ENCODE measurements around the gene LTA. TPM values are rescaled to one million over a fixed set of nuclear protein-coding genes. Genes with fewer than 3 reads are reported as not detected.
"Not testable (repeated sequence)": the region's sequence is repeated elsewhere in the genome, so short reads cannot be mapped to it uniquely, and the experiment has no call there.

The LTA gene
- total and polyA plus RNA-seq, 4 donors, result 0.05 TPM; not detected in 3

- DNase-seq (ENCODE audit: low spot score), result no peak
- H3K4me3 ChIP-seq (ENCODE audit: low read depth in 1 of 3, low read length in 3 of 3), result no peak overlapping the region
- peaks cover 0 to 3% (median 0%) of the 10 kb centered on the region in 4 donors for H3K4me1 ChIP-seq (ENCODE audit: control insufficient read depth in 4 of 4, insufficient read depth in 4 of 4, low read length in 3 of 4)
- H3K27ac ChIP-seq (ENCODE audit: low read depth in 1 of 2, low read length in 2 of 2), result no peak overlapping the region
- H3K36me3 ChIP-seq (ENCODE audit: control insufficient read depth in 4 of 4, insufficient read depth in 3 of 4, low read depth in 1 of 4, low read length in 3 of 4), result no peaks in the 10 kb centered on the region
- TF ChIP-seq FOXA1 (IDR thresholded peaks at IDR 0.05), result no peak
- TF ChIP-seq SP1 (IDR thresholded peaks at IDR 0.05), result no peak
- TF ChIP-seq REST (IDR thresholded peaks at IDR 0.05), result no peak
- no peak for TF ChIP-seq ATF3 (IDR thresholded peaks at IDR 0.05)
- TF ChIP-seq MAX (IDR thresholded peaks at IDR 0.05), result no peak
- no peak for TF ChIP-seq GABPA (IDR thresholded peaks at IDR 0.05 in 1 of 2, conservative IDR thresholded peaks at IDR 0.05 in 1 of 2)
- TF ChIP-seq RAD21 (IDR thresholded peaks at IDR 0.05), result no peak
- no peak for TF ChIP-seq CTCF (IDR thresholded peaks at IDR 0.05; ENCODE audit: low read depth, low read length, missing input control)
- TF ChIP-seq FOXA2 (IDR thresholded peaks at IDR 0.05), result no peak
- TF ChIP-seq NR2F2 (IDR thresholded peaks at IDR 0.05), result no peak
- no peak for TF ChIP-seq YY1 (IDR thresholded peaks at IDR 0.05)
- H3K9me3 ChIP-seq (ENCODE audit: control insufficient read depth in 4 of 4, low read length in 3 of 4), result no peaks in the 10 kb centered on the region
- WGBS, result 62% methylated on average over 9 of the region's 9 CpGs
- no peaks in the 10 kb centered on the region for H3K27me3 ChIP-seq (ENCODE audit: control insufficient read depth in 4 of 4, insufficient read depth in 4 of 4, low read length in 3 of 4)
- no peak overlapping the region for H3K9ac ChIP-seq (ENCODE audit: low read depth in 1 of 2, low read length in 2 of 2)
Observed at GRCh38 chr6:31588871-31589650, 17.0 kb downstream of the LTA start.

- not testable (repeated sequence) for H3K27me3 ChIP-seq (ENCODE audit: control insufficient read depth in 4 of 4, insufficient read depth in 4 of 4, low read length in 3 of 4); H3K4me3 ChIP-seq (ENCODE audit: low read depth in 1 of 3, low read length in 3 of 3); H3K4me1 ChIP-seq (ENCODE audit: control insufficient read depth in 4 of 4, insufficient read depth in 4 of 4, low read length in 3 of 4); H3K9me3 ChIP-seq (ENCODE audit: control insufficient read depth in 4 of 4, low read length in 3 of 4); H3K9ac ChIP-seq (ENCODE audit: low read depth in 1 of 2, low read length in 2 of 2); H3K36me3 ChIP-seq (ENCODE audit: control insufficient read depth in 4 of 4, insufficient read depth in 3 of 4, low read depth in 1 of 4, low read length in 3 of 4); H3K27ac ChIP-seq (ENCODE audit: low read depth in 1 of 2, low read length in 2 of 2); DNase-seq (ENCODE audit: low spot score)
- WGBS, result 90% methylated on average over 5 of the region's 5 CpGs
Observed at GRCh38 chr6:31590691-31591090, 18.6 kb downstream of the LTA start.

GRCh38 chr6:31592396-31592771 is 20.3 kb downstream of the LTA start:
- Histone ChIP-seq H3K36me3 (ENCODE audit: control insufficient read depth in 4 of 4, insufficient read depth in 3 of 4, low read depth in 1 of 4, low read length in 3 of 4) (no peaks in the 10 kb centered on the region), H3K9ac (ENCODE audit: low read depth in 1 of 2, low read length in 2 of 2) (no peak overlapping the region), H3K4me3 (ENCODE audit: low read depth in 1 of 3, low read length in 3 of 3) (no peak overlapping the region), H3K4me1 (ENCODE audit: control insufficient read depth in 4 of 4, insufficient read depth in 4 of 4, low read length in 3 of 4) (peaks cover 0 to 3% (median 0%) of the 10 kb centered on the region in 4 donors), H3K27me3 (ENCODE audit: control insufficient read depth in 4 of 4, insufficient read depth in 4 of 4, low read length in 3 of 4) (no peaks in the 10 kb centered on the region), H3K9me3 (ENCODE audit: control insufficient read depth in 4 of 4, low read length in 3 of 4) (no peaks in the 10 kb centered on the region), H3K27ac (ENCODE audit: low read depth in 1 of 2, low read length in 2 of 2) (no peak overlapping the region)
- 90% methylated on average over 7 of the region's 7 CpGs for WGBS
- no peak for DNase-seq (ENCODE audit: low spot score)
- TF ChIP-seq HNF4G (IDR thresholded peaks at IDR 0.05) (no peak), SP1 (IDR thresholded peaks at IDR 0.05) (no peak), RAD21 (IDR thresholded peaks at IDR 0.05) (no peak), RXRA (IDR thresholded peaks at IDR 0.05) (no peak), ZBTB33 (IDR thresholded peaks at IDR 0.05) (no peak), JUND (IDR thresholded peaks at IDR 0.05) (no peak), ATF3 (IDR thresholded peaks at IDR 0.05) (no peak), MAX (IDR thresholded peaks at IDR 0.05) (no peak), YY1 (IDR thresholded peaks at IDR 0.05) (no peak), EGR1 (IDR thresholded peaks at IDR 0.05; ENCODE audit: low read depth in 2 of 2) (no peak), NR2F2 (IDR thresholded peaks at IDR 0.05) (no peak), FOXA1 (IDR thresholded peaks at IDR 0.05) (no peak), FOXA2 (IDR thresholded peaks at IDR 0.05) (no peak), GABPA (IDR thresholded peaks at IDR 0.05 in 1 of 2, conservative IDR thresholded peaks at IDR 0.05 in 1 of 2) (no peak)

Data from liver (tissue), 9 donors.